Psoas muscle (tissue), 8 donors: ENCODE data around the gene MSH6. TPM values are rescaled to one million over a fixed set of nuclear protein-coding genes. Genes with fewer than 3 reads are reported as not detected.

Source experiments
- ATAC-seq, 4 donors: fragments of 200-7000 bp; cut with Tn5 transposase; one replicate each; pipeline ENCODE4 v1.9.1; 2020; ENCODE audit warnings: moderate library complexity in 3 of 4, mild to moderate bottlenecking in 2 of 4
- DNase-seq, 2 donors: peaks; one replicate each; pipeline ENCODE4 v3.0.0-alpha.2; 2020
- H3K27ac ChIP-seq: fragments of 200-600 bp; one replicate; pipeline ENCODE4 v1.8.0; 2022
- H3K27me3 ChIP-seq, 3 donors: fragments of 200-600 bp in 1 of 3; one replicate each; pipeline versions ENCODE4 v1.6.1 to v1.8.0; 2013 to 2022; ENCODE audit warnings: low read length in 2 of 3, mild to moderate bottlenecking in 2 of 3, moderate library complexity in 1 of 3; ENCODE audit not compliant: insufficient read depth in 3 of 3
- H3K36me3 ChIP-seq, 2 donors: fragments of 200-600 bp in 1 of 2; one replicate each; pipeline versions ENCODE4 v1.6.1 to v1.8.0; 2013 to 2022; ENCODE audit warnings: low read depth in 1 of 2, mild to moderate bottlenecking in 1 of 2, moderate library complexity in 1 of 2; ENCODE audit not compliant: insufficient read depth in 1 of 2
- H3K4me1 ChIP-seq: fragments of 200-600 bp; one replicate; pipeline ENCODE4 v1.8.0; 2022
- H3K4me3 ChIP-seq: fragments of 200-600 bp; one replicate; pipeline ENCODE4 v1.8.0; 2022; ENCODE audit warnings: mild to moderate bottlenecking
- H3K9me3 ChIP-seq: fragments of 200-600 bp; one replicate; pipeline ENCODE4 v1.8.0; 2022
- CTCF ChIP-seq: fragments of 200-600 bp; IDR thresholded peaks from one replicate; pipeline ENCODE4 v1.8.0; 2022; ENCODE audit warnings: antibody characterized with exemption
- WGBS, 3 donors: extraction: QIAGEN DNeasy Blood & Tissue Kit; methylation state at CpG; one replicate each; pipeline versions ENCODE4 v1.1.6 to v1.1.7; 2013; 5-methylcytosine and 5-hydroxymethylcytosine counted together
- intact Hi-C, 2 donors: fragments of 100-400 bp; cut with DNase I; formaldehyde crosslinking; loops; one replicate each; pipeline versions ENCODE4 v1.11.0 to v1.14.2; 2022
- polyA plus RNA-seq, 3 donors: library from polyadenylated mRNA; stranded (reverse); fragments of 200-250 nt; gene quantifications; one replicate each; pipeline ENCODE4 v1.2.3, GENCODE V29; 2013
- total RNA-seq, 4 donors: library from RNA; stranded (reverse); fragmentation: NEBNext Ultra II Directional in 2 of 4; extraction: Animal tissue kit (Norgen Biotek cat#: 25700) in 2 of 4; gene quantifications; one replicate each; pipeline versions ENCODE4 v1.2.1 to v1.2.4, GENCODE V29; 2021 to 2023
- donor health status: healthy with polysubstance abuse.
- donor health status: DM: no; HTN: no; CAD: no; lungs with moderate emphysema.
- donor health status: Bipolar disorder and iron deficiency.
- donor health status: healthy.
- donor health status: DM: yes; HTN: yes; CAD: no.
- donor health status: DM: no; HTN: no; CAD: no.
- donor health status: DM: no; HTN: no; CAD: no.
- donor health status: DM: yes; HTN: yes; CAD: no.

The MSH6 gene
- total and polyA plus RNA-seq, 7 donors: 7.7 to 21.1 (median 12.0) TPM

GRCh38 chr2:47774567-47774966, 8.4 kb upstream of the MSH6 start:
- ATAC-seq (no peak), DNase-seq (no peak)
- Histone ChIP-seq H3K27me3 (no peaks in the 10 kb centered on the region), H3K4me1 (no peaks in the 10 kb centered on the region), H3K4me3 (no peak overlapping the region), H3K36me3 (no peaks in the 10 kb centered on the region), H3K9me3 (no peaks in the 10 kb centered on the region), H3K27ac (no peak overlapping the region)
- intact Hi-C loops: loop anchor here in 1 of 2 donors (10.0 kb wide), 1 partner anchor 800 kb away; no protein-coding TSS in a partner anchor
- TF ChIP-seq CTCF: no peak

- no peaks in the 10 kb centered on the region for H3K4me1 ChIP-seq
- H3K27ac ChIP-seq: no peak overlapping the region
- 74 to 81% (median 80%) methylated on average over 13 of the region's 13 CpGs for WGBS, 3 donors
- ATAC-seq: no peak
- no peaks in the 10 kb centered on the region for H3K36me3 ChIP-seq
- no peak for DNase-seq
- no peaks in the 10 kb centered on the region for H3K27me3 ChIP-seq
- no peaks in the 10 kb centered on the region for H3K9me3 ChIP-seq
- H3K4me3 ChIP-seq: no peak overlapping the region
- TF ChIP-seq CTCF: no peak
- intact Hi-C loops: loop anchor here in 1 of 2 donors (10.0 kb wide), 1 partner anchor 803 kb away; no protein-coding TSS in a partner anchor
Measured at GRCh38 chr2:47777277-47777937, 5.5 kb upstream of the MSH6 start.

GRCh38 chr2:47778698-47779425, 4.1 kb upstream of the MSH6 start:
- intact Hi-C loops: loop anchor here in 1 of 2 donors (10.0 kb wide), 1 partner anchor 804 kb away; no protein-coding TSS in a partner anchor
- no peaks in the 10 kb centered on the region for H3K4me1 ChIP-seq
- no peaks in the 10 kb centered on the region for H3K36me3 ChIP-seq
- no peak overlapping the region for H3K27ac ChIP-seq
- H3K9me3 ChIP-seq: no peaks in the 10 kb centered on the region
- no peak for DNase-seq
- no peak overlapping the region for H3K4me3 ChIP-seq
- 73 to 77% (median 74%) methylated on average over 8 of the region's 8 CpGs for WGBS, 3 donors
- no peak for TF ChIP-seq CTCF
- H3K27me3 ChIP-seq: no peaks in the 10 kb centered on the region
- ATAC-seq: no peak

GRCh38 chr2:47779426-47779790, 3.5 kb upstream of the MSH6 start:
- no peaks in the 10 kb centered on the region for H3K9me3 ChIP-seq
- no peak overlapping the region for H3K27ac ChIP-seq
- H3K4me3 ChIP-seq: no peak overlapping the region
- no peaks in the 10 kb centered on the region for H3K4me1 ChIP-seq
- DNase-seq (no peak), ATAC-seq (no peak)
- no peaks in the 10 kb centered on the region for H3K27me3 ChIP-seq
- H3K36me3 ChIP-seq: no peaks in the 10 kb centered on the region
- TF ChIP-seq CTCF: no peak
- intact Hi-C loops: loop anchor here in 1 of 2 donors (10.0 kb wide), 1 partner anchor 805 kb away; no protein-coding TSS in a partner anchor
- WGBS, 3 donors: 79 to 82% (median 82%) methylated on average over 8 of the region's 8 CpGs
